K562 (cell line): Measurements from ENCODE around the gene SLC12A4. TPM values are rescaled to one million over a fixed set of nuclear protein-coding genes. Genes with fewer than 3 reads are reported as not detected.

Source experiments
- ATAC-seq: fragments of 200-7000 bp; cut with Tn5 transposase; 3 replicates; pipeline ENCODE4 v1.9.1; 2020; ENCODE audit warnings: moderate library complexity
- BruUV-seq: library from RNA; stranded (reverse); fragments of 400-500 nt; replicated peaks from 2 replicates; lab custom pipeline; 2021; lab: Mats Ljungman, UMichigan
- CTCF ChIA-PET: fragments of 300-600 bp; formaldehyde crosslinking; extraction: SDS; loops from one replicate; lab custom pipeline; 2021; ENCODE audit warnings: low intra/inter-chr PET ratio; lab: Yijun Ruan, JAX
- POLR2A ChIA-PET: fragments of 300-600, 350-650 bp; sonication (Branson Sonifier 250); formaldehyde crosslinking; extraction: SDS; loops from one replicate; lab custom pipeline; 2021; ENCODE audit warnings: antibody characterized with exemption, inconsistent platforms; lab: Yijun Ruan, JAX
- DNase-seq, 4 experiments: peaks; one replicate each; pipeline versions ENCODE4 v3.0.0 to v3.0.0-alpha.2; 2011 to 2018; ENCODE audit warnings: low spot score in 3 of 4, mixed read lengths in 3 of 4; ENCODE audit errors: extremely low read depth in 1 of 4
- FAIRE-seq: peaks from 2 replicates; lab custom pipeline; 2011; peaks lifted over from hg19 to GRCh38; lab: Jason Lieb, UNC
- H2AFZ ChIP-seq: 2 replicates; pipeline ENCODE4 v1.6.0; 2011; ENCODE audit warnings: low read depth, low read length, control low read depth, inconsistent platforms
- H3K27ac ChIP-seq: fragments of 200-600 bp; 3 replicates; pipeline ENCODE4 v1.8.0; 2011; ENCODE audit warnings: low read depth, mild to moderate bottlenecking, control low read depth, inconsistent platforms, low read length, moderate library complexity, mixed read lengths; ENCODE audit errors: extremely low read depth
- H3K27me3 ChIP-seq, 2 experiments: fragments of 300-600 bp in 1 of 2; 2 replicates in 1 of 2; 3 replicates in 1 of 2; pipeline versions ENCODE4 v1.6.0 to v1.8.0; 2011; ENCODE audit warnings: inconsistent platforms in 2 of 2, low read length in 2 of 2, mild to moderate bottlenecking in 1 of 2, mixed read lengths in 1 of 2, moderate library complexity in 1 of 2; ENCODE audit not compliant: control insufficient read depth in 2 of 2, insufficient read depth in 2 of 2
- H3K36me3 ChIP-seq: fragments of 300-600 bp; 3 replicates; pipeline ENCODE4 v1.8.0; 2011; ENCODE audit warnings: mild to moderate bottlenecking, low read length, inconsistent platforms; ENCODE audit not compliant: control insufficient read depth, insufficient read depth
- H3K4me1 ChIP-seq, 2 experiments: fragments of 200-600 bp in 1 of 2; replicated peaks in 1 of 2; 2 replicates in 1 of 2; 3 replicates in 1 of 2; pipeline versions ENCODE4 v1.5.1 to v1.8.0; 2011; ENCODE audit warnings: inconsistent platforms in 2 of 2, low read length in 2 of 2, mild to moderate bottlenecking in 1 of 2, mixed read lengths in 1 of 2, moderate library complexity in 1 of 2; ENCODE audit not compliant: control insufficient read depth in 2 of 2, insufficient read depth in 2 of 2
- H3K4me2 ChIP-seq: 2 replicates; pipeline ENCODE4 v1.6.1; 2011; ENCODE audit warnings: low read length, control low read depth, inconsistent platforms, mixed read lengths; ENCODE audit not compliant: insufficient read depth
- H3K4me3 ChIP-seq: fragments of 200-600 bp; sonication (generic), shearing (Covaris generic); 2 replicates; pipeline ENCODE4 v1.5.1; 2016; ENCODE audit warnings: control low read depth, inconsistent platforms
- H3K79me2 ChIP-seq: fragments of 200-600 bp; 3 replicates; pipeline ENCODE4 v1.8.0; 2011; ENCODE audit warnings: low read length, inconsistent platforms; ENCODE audit not compliant: control insufficient read depth, insufficient read depth
- H3K9ac ChIP-seq, 2 experiments: 2 replicates each; pipeline versions ENCODE4 v1.6.0 to v1.6.1; 2011; ENCODE audit warnings: low read depth in 2 of 2, low read length in 2 of 2, control low read depth in 1 of 2, inconsistent platforms in 1 of 2, mild to moderate bottlenecking in 1 of 2, mixed read lengths in 1 of 2; ENCODE audit not compliant: insufficient read depth in 1 of 2
- H3K9me1 ChIP-seq: one replicate; pipeline ENCODE4 v1.6.0; 2011; ENCODE audit warnings: inconsistent platforms, mild to moderate bottlenecking, low read length, moderate library complexity; ENCODE audit not compliant: control insufficient read depth, insufficient read depth
- H3K9me3 ChIP-seq: replicated peaks from 2 replicates; pipeline ENCODE4 v1.5.1; 2011; ENCODE audit warnings: low read depth, low read length, inconsistent platforms; ENCODE audit not compliant: control insufficient read depth, insufficient read depth
- H4K20me1 ChIP-seq: replicated peaks from 2 replicates; pipeline ENCODE4 v1.6.1; 2011; ENCODE audit warnings: low read length, inconsistent platforms, mixed read lengths; ENCODE audit not compliant: control insufficient read depth, insufficient read depth
- BCOR ChIP-seq: fragments of 450-650 bp; IDR thresholded peaks from 2 replicates; pipeline ENCODE4 v1.6.1; 2016
- MYNN ChIP-seq, 2 experiments: sonication (generic); formaldehyde crosslinking in 1 of 2; IDR thresholded peaks; 2 replicates each; pipeline versions ENCODE4 v1.5.0 to v1.6.1; 2016 to 2020; ENCODE audit warnings: antibody characterized with exemption in 1 of 2, missing genetic modification reagents in 1 of 2
- POLR2G ChIP-seq: fragments of 200-400 bp; formaldehyde crosslinking; IDR thresholded peaks from 2 replicates; pipeline ENCODE4 v1.6.1; 2017; ENCODE audit warnings: low read depth, mild to moderate bottlenecking, antibody characterized with exemption, low read length, moderate library complexity
- RBFOX2 ChIP-seq: fragments of 200-400 bp; formaldehyde crosslinking; IDR thresholded peaks from 2 replicates; pipeline ENCODE4 v1.6.1; 2017; ENCODE audit warnings: low read depth, mild to moderate bottlenecking, low read length, moderate library complexity
- ZBTB33 ChIP-seq: sonication (generic); formaldehyde crosslinking; IDR thresholded peaks from 2 replicates; pipeline ENCODE4 v1.8.1; 2023; ENCODE audit warnings: mild to moderate bottlenecking, missing genetic modification reagents
- ZNF764 ChIP-seq: fragments of 250-450 bp; sonication (Bioruptor Pico); IDR thresholded peaks from 2 replicates; pipeline ENCODE4 v1.4.0; 2020; ENCODE audit warnings: low read depth, mild to moderate bottlenecking, moderate library complexity
- WGBS: fragments of 100-300 bp; shearing (Covaris generic); methylation state at CpG from one replicate; pipeline ENCODE4 v1.1.6; 2016; ENCODE audit warnings: low coverage, mixed read lengths; ENCODE audit not compliant: insufficient coverage; ENCODE audit errors: missing lambda C conversion rate; 5-methylcytosine and 5-hydroxymethylcytosine counted together
- in situ Hi-C: fragments of 300-500 bp; cut with MboI; formaldehyde crosslinking; loops from 4 replicates; pipeline ENCODE4 v1.15.0; 2018; ENCODE audit warnings: inconsistent platforms, mixed read lengths
- intact Hi-C: fragments of 100-400 bp; cut with micrococcal nuclease; formaldehyde crosslinking; loops from 2 replicates; pipeline ENCODE4 v1.14.2; 2022
- polyA plus RNA-seq, 8 experiments: library from polyadenylated mRNA; depleted of rRNA in 4 of 8; stranded (reverse) in 5 of 8; unstranded in 3 of 8; fragments of >200 nt; fragmentation: Nextera tagmentation in 2 of 8; fragmentation: Illumina TruSeq in 1 of 8; extraction: Ambion mirVana in 2 of 8; extraction: Trizol in 1 of 8; gene quantifications; 2 replicates each; pipeline versions ENCODE4 v1.2.1 to v1.2.3, GENCODE V29; 2011 to 2014; ENCODE audit warnings: inconsistent platforms in 1 of 8, missing spikeins in 1 of 8
- total RNA-seq, 7 experiments: library from RNA; depleted of rRNA in 6 of 7; stranded (reverse); fragments of >200 nt in 6 of 7; fragmentation: Illumina TruSeq in 2 of 7; extraction: Trizol in 2 of 7; gene quantifications; 2 replicates each; pipeline versions ENCODE4 v1.2.1 to v1.2.3, GENCODE V29; 2011 to 2021; ENCODE audit warnings: low replicate concordance in 1 of 7

SLC12A4 gene
- total and polyA plus RNA-seq, 9 of the 15 experiments (the other 6 are each of a cell fraction or from before 2014, with no cell fraction given), result 0.75 to 43.5 (median 15.0) TPM

- Histone ChIP-seq H3K27me3 (no peaks in the 10 kb centered on the region), H3K4me2 (no peak overlapping the region), H4K20me1 (peaks cover 16% of the 10 kb centered on the region; the same call in 1 of the 2 replicates), H3K9me1 (no peaks in the 10 kb centered on the region), H3K4me1 (peaks cover 10 to 75% of the 10 kb centered on the region in 2 experiments; a peak in 4 of 5 replicates), H3K9me3 (no peaks in the 10 kb centered on the region; the same call in 1 of the 2 replicates), H3K4me3 (no peak overlapping the region), H3K27ac (no peak overlapping the region), H3K79me2 (no peaks in the 10 kb centered on the region), H3K36me3 (peaks cover 72% of the 10 kb centered on the region; the same call in 2 of the 3 replicates), H3K9ac (peak overlapping the region in 1 of 2 experiments; percentile 79; a peak in 2 of 4 replicates), H2AFZ (no peak overlapping the region)
- intact Hi-C loops (no loop called here), in situ Hi-C loops (no loop called here)
- ChIA-PET POLR2A (interaction anchor here (1.0 to 2.4 kb wide), 4 partner anchors 8 to 44 kb away, joined by 3 to 9 read pairs (median 6); no protein-coding TSS in a partner anchor), CTCF (no interaction called here)
- 100% methylated on average over 3 of the region's 6 CpGs for WGBS
- DNase-seq, result no peak
- BruUV-seq, result no TSS peak
- FAIRE-seq, result no peak
- TF ChIP-seq MYNN (IDR thresholded peaks at IDR 0.05) (0 out of 2 replicates have a peak, but pooled peaks have one; percentile 3), MYNN (CRISPR knock-in tag; IDR thresholded peaks at IDR 0.05) (no peak), ZNF764 (CRISPR knock-in tag) (no peak)
- ATAC-seq, result no peak
These were observed 25.2 kb downstream of the SLC12A4 start for GRCh38 chr16:67943256-67943618.

GRCh38 chr16:67942510-67943255, 25.8 kb downstream of the SLC12A4 start:
- Histone ChIP-seq H3K27me3 (no peaks in the 10 kb centered on the region), H3K4me1 (peaks cover 10 to 70% of the 10 kb centered on the region in 2 experiments; a peak in 4 of 5 replicates), H2AFZ (no peak overlapping the region), H3K36me3 (peaks cover 67% of the 10 kb centered on the region; the same call in 2 of the 3 replicates), H3K27ac (no peak overlapping the region), H3K9me1 (no peaks in the 10 kb centered on the region), H3K9ac (no peak overlapping the region), H3K79me2 (no peaks in the 10 kb centered on the region), H3K4me3 (no peak overlapping the region), H4K20me1 (peaks cover 16% of the 10 kb centered on the region; the same call in 1 of the 2 replicates), H3K4me2 (no peak overlapping the region), H3K9me3 (no peaks in the 10 kb centered on the region; the same call in 1 of the 2 replicates)
- DNase-seq (no peak), ATAC-seq (peak; percentile 7), FAIRE-seq (no peak)
- TF ChIP-seq RBFOX2, result peak; percentile 43; the same call in 1 of the 2 replicates
- peak; percentile 75 for TF ChIP-seq POLR2G
- no peak for TF ChIP-seq BCOR
- peak; percentile 80 for TF ChIP-seq ZBTB33 (CRISPR knock-in tag)
- 89% methylated on average over 20 of the region's 27 CpGs for WGBS
- in situ Hi-C loops, result no loop called here
- no TSS peak for BruUV-seq
- intact Hi-C loops, result no loop called here
- POLR2A ChIA-PET, result interaction anchor here (0.6 to 2.4 kb wide), 6 partner anchors 11 to 286 kb away, joined by 3 to 9 read pairs (median 4); partner anchors contain the start of gene CTRL
- CTCF ChIA-PET, result interaction anchor here (1.4 kb wide), 1 partner anchor 126 kb away, joined by 6 read pairs; no protein-coding TSS in a partner anchor
